Upper lobe of left lung (tissue), 4 donors: ENCODE results near the gene GRIPAP1.

ENCODE experiments used
- EP300 ChIP-seq, 4 donors: sonication (generic); formaldehyde crosslinking; IDR thresholded peaks; one replicate each; pipeline ENCODE4 v1.5.1; 2017; ENCODE audit warnings: antibody characterized with exemption in 4 of 4, control low read depth in 2 of 4
- POLR2A ChIP-seq, 4 donors: fragments of 450-650 bp; IDR thresholded peaks; one replicate each; pipeline ENCODE4 v1.5.1; 2016 to 2017; ENCODE audit warnings: antibody characterized with exemption in 4 of 4, mild to moderate bottlenecking in 2 of 4
- POLR2AphosphoS5 ChIP-seq, 2 donors: sonication (generic); formaldehyde crosslinking; IDR thresholded peaks; one replicate each; pipeline ENCODE4 v1.5.1; 2017; ENCODE audit warnings: antibody characterized with exemption in 2 of 2
- TF ChIP-seq, protein P1 (sequence below), 6 experiments: fragments of 450-650 bp in 4 of 6; fragments of 200-600 bp in 2 of 6; sonication (generic) in 2 of 6; IDR thresholded peaks; one replicate each; pipeline ENCODE4 v1.5.1; 2016 to 2019; ENCODE audit warnings: antibody characterized with exemption in 6 of 6

DNA sequence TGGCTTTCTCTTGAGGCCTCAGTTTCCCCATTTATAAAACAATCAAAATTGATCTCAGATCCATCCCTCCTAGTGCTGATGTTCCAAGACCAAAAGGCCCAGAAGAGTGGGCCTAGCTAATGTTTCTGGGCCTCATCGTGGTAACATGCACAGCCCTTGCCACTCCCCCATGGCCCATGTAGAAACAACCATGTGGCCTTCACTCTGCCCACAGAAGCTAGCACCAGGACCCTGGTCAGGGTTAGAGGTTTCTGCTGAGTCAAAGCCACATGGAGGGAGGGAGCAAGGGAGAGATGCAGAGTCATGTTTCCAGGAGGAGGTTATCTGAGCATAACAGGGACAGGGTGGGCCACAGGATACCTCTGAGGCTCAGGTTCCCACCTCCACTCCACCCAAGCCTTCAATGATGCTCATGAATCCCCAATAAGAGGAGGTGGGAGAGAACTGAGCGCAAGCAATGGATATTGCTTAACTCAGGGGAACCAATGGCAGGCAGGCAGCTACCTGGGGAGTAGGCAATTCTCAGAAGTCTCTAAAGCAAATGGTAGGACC lies 61.6 kb downstream of the GRIPAP1 start:
- TF ChIP-seq POLR2AphosphoS5 (IDR thresholded peaks at IDR 0.05) = no peak
- TF ChIP-seq, protein P1, sequence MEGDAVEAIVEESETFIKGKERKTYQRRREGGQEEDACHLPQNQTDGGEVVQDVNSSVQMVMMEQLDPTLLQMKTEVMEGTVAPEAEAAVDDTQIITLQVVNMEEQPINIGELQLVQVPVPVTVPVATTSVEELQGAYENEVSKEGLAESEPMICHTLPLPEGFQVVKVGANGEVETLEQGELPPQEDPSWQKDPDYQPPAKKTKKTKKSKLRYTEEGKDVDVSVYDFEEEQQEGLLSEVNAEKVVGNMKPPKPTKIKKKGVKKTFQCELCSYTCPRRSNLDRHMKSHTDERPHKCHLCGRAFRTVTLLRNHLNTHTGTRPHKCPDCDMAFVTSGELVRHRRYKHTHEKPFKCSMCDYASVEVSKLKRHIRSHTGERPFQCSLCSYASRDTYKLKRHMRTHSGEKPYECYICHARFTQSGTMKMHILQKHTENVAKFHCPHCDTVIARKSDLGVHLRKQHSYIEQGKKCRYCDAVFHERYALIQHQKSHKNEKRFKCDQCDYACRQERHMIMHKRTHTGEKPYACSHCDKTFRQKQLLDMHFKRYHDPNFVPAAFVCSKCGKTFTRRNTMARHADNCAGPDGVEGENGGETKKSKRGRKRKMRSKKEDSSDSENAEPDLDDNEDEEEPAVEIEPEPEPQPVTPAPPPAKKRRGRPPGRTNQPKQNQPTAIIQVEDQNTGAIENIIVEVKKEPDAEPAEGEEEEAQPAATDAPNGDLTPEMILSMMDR (IDR thresholded peaks at IDR 0.05) = no peak
- TF ChIP-seq POLR2A (IDR thresholded peaks at IDR 0.05) = no peak
- no peak for TF ChIP-seq EP300 (IDR thresholded peaks at IDR 0.05)
